NB4 (cell line): ENCODE results near the gene PCNX3.
A peak's percentile ranks its signal among the peaks of the same experiment; 100 is the strongest.

Experiments used
- DNase-seq: peaks from one replicate; pipeline ENCODE4 v3.0.0; 2010; ENCODE audit warnings: low read depth
- H3K4me3 ChIP-seq: one replicate; pipeline ENCODE4 v1.5.1; 2011; ENCODE audit warnings: mild to moderate bottlenecking, low read depth, low read length, moderate library complexity
- MYC ChIP-seq: IDR thresholded peaks from 2 replicates; pipeline ENCODE4 v1.6.1; 2011; ENCODE audit warnings: low read depth, low read length
- POLR2A ChIP-seq: IDR thresholded peaks from 2 replicates; pipeline ENCODE4 v1.6.1; 2011; ENCODE audit warnings: mild to moderate bottlenecking; ENCODE audit not compliant: insufficient read length; ENCODE audit errors: extremely low read depth
- TF ChIP-seq, protein P1 (sequence below): IDR thresholded peaks from 2 replicates; pipeline ENCODE4 v1.6.1; 2011; ENCODE audit warnings: low read depth, low read length
- TF ChIP-seq, protein P2 (sequence below): IDR thresholded peaks from one replicate; pipeline ENCODE4 v1.5.1; 2012; ENCODE audit warnings: low read depth, low read length

PCNX3 gene

DNA sequence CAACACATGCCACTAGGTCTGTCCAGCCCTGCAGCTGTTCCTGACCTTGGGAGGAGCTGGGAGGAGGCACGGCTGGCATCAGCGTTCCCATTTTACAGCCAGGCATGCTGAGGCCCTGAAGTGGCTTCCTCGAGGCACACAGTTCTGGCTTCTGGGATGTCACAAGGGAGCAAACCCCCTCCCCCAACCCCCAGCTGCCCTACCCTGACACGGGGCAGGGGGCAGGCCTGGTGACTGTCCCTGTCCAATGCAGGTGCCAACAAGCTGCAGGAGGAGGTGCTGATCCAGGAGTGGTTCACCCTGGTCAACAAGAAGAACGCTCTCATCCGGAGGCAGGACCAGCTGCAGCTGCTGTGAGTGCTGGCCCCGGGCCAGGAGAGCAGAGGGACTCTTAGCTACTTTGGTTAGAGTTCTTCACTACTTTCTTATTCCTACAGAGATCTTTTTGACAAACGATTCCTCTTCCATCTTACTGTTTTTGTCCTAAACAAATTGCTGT lies 25.3 kb upstream of the PCNX3 start:
- DNase-seq: no peak
- no peak overlapping the region for H3K4me3 ChIP-seq
- TF ChIP-seq MYC (no peak), POLR2A (no peak)
- TF ChIP-seq, protein P1, sequence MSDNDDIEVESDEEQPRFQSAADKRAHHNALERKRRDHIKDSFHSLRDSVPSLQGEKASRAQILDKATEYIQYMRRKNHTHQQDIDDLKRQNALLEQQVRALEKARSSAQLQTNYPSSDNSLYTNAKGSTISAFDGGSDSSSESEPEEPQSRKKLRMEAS: no peak
- TF ChIP-seq, protein P2, sequence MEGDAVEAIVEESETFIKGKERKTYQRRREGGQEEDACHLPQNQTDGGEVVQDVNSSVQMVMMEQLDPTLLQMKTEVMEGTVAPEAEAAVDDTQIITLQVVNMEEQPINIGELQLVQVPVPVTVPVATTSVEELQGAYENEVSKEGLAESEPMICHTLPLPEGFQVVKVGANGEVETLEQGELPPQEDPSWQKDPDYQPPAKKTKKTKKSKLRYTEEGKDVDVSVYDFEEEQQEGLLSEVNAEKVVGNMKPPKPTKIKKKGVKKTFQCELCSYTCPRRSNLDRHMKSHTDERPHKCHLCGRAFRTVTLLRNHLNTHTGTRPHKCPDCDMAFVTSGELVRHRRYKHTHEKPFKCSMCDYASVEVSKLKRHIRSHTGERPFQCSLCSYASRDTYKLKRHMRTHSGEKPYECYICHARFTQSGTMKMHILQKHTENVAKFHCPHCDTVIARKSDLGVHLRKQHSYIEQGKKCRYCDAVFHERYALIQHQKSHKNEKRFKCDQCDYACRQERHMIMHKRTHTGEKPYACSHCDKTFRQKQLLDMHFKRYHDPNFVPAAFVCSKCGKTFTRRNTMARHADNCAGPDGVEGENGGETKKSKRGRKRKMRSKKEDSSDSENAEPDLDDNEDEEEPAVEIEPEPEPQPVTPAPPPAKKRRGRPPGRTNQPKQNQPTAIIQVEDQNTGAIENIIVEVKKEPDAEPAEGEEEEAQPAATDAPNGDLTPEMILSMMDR: no peak

DNA sequence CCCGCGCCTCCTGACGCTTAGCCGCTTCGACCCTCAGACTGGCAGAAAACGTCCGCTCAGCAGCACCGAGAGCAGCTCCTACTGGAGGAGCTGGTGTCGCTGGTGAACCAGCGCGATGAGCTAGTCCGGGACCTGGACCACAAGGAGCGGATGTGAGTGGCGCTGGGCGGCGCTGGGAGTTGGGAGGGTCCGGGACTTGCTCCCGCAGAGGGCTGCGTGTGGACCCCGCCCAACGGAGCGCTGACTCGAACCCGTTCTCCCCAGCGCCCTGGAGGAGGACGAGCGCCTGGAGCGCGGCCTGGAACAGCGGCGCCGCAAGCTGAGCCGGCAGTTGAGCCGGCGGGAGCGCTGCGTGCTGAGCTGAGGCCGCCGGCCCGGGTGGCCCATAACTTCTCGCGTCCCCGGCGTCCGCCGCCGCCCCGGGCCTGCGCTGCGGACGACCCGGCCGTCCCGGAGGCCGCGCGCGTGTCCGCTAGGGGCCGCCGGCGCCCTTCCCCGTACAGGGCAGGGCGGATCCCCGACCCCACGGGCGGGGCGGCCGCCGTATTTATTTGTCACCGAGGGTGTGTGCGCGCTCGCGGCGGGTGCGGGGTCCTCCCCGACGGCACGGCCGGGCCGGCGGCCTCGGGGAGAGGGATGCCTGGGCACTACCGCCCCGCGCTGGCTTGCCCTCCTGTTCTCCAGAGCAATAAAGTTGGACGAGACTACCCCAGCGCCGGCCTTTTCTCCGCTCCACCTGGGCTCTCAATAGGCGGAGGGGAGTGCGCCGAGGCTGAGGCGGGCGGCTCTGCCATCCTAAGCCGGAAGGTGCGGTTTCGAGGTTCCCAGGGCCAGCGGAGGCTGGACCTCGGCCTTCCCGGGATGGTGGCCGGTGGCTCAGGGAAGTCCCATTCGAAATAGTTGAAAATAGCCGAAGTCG lies 23.4 kb upstream of the PCNX3 start:
- TF ChIP-seq MYC (no peak), POLR2A (no peak)
- TF ChIP-seq, protein P1: no peak
- TF ChIP-seq, protein P2: no peak
- no peak for DNase-seq
- H3K4me3 ChIP-seq: no peak overlapping the region

DNA sequence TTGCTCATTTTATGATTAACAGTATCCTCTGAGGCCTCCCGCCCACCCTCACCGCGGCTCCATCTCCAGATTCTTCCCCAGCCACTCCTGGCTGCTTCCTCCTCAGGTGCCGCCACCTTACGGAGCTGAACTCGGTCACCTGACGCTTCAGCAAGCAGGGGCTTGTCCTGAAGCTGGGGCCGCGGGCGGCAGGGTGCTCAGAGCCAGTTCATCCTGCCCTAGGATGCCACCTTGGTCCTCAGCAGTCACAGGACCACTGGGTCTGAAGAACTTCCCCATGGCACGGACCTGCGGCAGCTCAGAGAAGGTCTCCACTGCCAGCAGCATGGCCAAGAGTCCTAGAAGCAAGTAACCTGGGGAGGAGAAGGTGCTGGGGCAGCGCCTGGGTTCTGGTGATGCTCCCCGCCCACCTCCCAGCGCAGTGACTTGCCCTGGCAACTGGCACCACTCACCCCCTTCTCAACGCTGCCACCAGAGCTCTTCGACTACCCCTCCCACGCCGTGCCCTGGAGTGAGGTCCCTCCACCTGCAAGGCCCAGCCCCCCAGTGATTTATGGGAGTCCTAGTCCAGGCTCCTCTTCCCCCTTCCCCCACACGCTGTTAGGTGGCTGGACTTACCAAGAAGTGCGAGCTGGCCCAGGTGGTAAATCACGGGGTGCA lies 22.6 kb upstream of the PCNX3 start:
- DNase-seq: no peak
- TF ChIP-seq, protein P1: no peak
- TF ChIP-seq MYC: no peak
- no peak for TF ChIP-seq POLR2A
- TF ChIP-seq, protein P2: no peak
- no peak overlapping the region for H3K4me3 ChIP-seq

DNA sequence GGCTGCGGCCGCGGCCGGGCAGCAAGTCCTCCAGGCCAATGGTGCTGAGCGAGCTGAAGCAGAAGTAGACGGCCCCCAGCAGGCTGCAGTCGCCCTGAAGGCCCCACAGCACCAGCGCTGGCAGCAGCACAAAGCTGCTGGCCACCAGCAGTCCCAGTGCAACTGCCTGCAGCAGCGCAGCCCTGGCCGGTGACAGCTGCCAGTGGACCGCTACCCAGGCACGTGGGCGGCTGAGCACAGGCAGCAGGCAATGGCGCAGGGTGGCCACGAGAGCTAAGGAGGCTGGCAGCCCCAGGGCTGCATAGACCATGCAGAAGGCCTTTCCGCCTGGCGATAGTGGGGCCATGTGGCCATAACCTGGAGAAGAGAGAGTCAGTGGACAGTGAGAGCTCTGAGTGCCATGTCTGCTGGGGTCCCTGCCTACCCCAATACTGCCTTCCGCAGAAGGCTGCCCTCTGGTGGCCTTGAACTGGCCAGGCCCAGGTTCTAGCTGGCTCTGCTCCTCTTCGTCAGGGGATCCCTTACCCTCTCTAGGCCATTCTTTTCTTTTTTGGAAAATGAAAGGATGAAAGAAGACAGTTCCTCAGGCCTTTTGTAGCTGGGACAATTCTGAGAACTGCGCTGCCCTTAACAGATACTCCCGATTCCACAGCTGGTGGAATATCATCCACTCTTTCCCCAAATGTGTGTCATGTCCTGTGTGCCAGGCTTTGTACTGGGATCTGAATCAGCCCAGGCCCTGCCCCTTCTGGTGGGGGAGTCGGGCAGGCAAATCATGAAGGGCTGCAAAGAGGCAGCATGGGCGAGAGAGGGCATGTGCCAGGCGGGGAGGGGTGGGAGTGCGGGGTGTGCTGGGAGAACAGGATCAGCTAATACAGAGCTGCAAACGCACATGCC lies 21.8 kb upstream of the PCNX3 start:
- TF ChIP-seq, protein P2: peak; percentile 84
- peak; percentile 43; the same call in 1 of the 2 replicates for TF ChIP-seq MYC
- TF ChIP-seq, protein P1: 0 out of 2 replicates have a peak, but pooled peaks have one; percentile 11
- TF ChIP-seq POLR2A: no peak
- no peak overlapping the region for H3K4me3 ChIP-seq
- DNase-seq: peak; percentile 55

DNA sequence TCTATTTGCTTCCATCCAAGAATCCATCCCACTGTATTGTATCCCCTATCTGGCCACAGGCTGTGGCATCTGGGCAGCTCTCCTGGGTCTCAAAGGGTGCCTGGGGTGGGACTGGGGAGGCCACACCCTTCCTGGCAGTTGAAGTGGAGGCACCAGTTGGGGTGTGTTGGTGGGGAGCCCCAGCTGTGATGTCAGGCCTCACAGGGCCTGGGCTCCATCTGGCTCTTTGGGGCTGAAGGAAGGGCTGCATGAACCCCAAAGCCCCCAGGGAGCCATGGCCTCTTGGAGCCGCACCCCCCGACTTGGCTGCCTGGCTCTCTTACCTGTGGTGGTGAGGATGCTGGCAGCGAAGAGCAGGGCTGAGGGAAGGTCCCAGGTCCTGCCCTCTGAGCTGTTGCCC lies 20.4 kb upstream of the PCNX3 start:
- no peak for DNase-seq
- no peak for TF ChIP-seq MYC
- no peak for TF ChIP-seq POLR2A
- TF ChIP-seq, protein P2: no peak
- TF ChIP-seq, protein P1: no peak
- H3K4me3 ChIP-seq: no peak overlapping the region
